Keratinocyte (primary cell): Measurements from ENCODE around the gene RPS16. TPM values are rescaled to one million over a fixed set of nuclear protein-coding genes. Genes with fewer than 3 reads are reported as not detected.
A peak's percentile ranks its signal among the peaks of the same experiment; 100 is the strongest.

Experiments
- DNase-seq: peaks from one replicate; pipeline ENCODE4 v3.0.0-alpha.2; 2011; ENCODE audit warnings: low read depth, missing footprints, low spot score
- FAIRE-seq: peaks from 2 replicates; lab custom pipeline; 2011; peaks lifted over from hg19 to GRCh38; lab: Jason Lieb, UNC
- H2AFZ ChIP-seq: 2 replicates; pipeline ENCODE4 v1.6.0; 2012; ENCODE audit warnings: low read length, control low read depth, inconsistent platforms; ENCODE audit not compliant: control insufficient read depth
- H3K27ac ChIP-seq: 2 replicates; pipeline ENCODE4 v1.5.1; 2011; ENCODE audit warnings: low read length; ENCODE audit not compliant: control insufficient read depth, insufficient read depth
- H3K27me3 ChIP-seq: 3 replicates; pipeline ENCODE4 v1.6.0; 2011; ENCODE audit warnings: low read length; ENCODE audit not compliant: control insufficient read depth, insufficient read depth; ENCODE audit errors: extremely low read depth
- H3K36me3 ChIP-seq, 2 experiments: 2 replicates in 1 of 2; 3 replicates in 1 of 2; pipeline ENCODE4 v1.5.1; 2011; ENCODE audit warnings: low read length in 2 of 2, mild to moderate bottlenecking in 1 of 2; ENCODE audit not compliant: control insufficient read depth in 2 of 2, insufficient read depth in 2 of 2; ENCODE audit errors: extremely low read depth in 1 of 2
- H3K4me1 ChIP-seq: 3 replicates; pipeline ENCODE4 v1.5.1; 2011; ENCODE audit warnings: low read length; ENCODE audit not compliant: control insufficient read depth, insufficient read depth; ENCODE audit errors: extremely low read depth
- H3K4me2 ChIP-seq: 3 replicates; pipeline ENCODE4 v1.6.0; 2011; ENCODE audit warnings: low read depth, low read length; ENCODE audit not compliant: control insufficient read depth, insufficient read depth; ENCODE audit errors: extremely low read depth
- H3K4me3 ChIP-seq, 3 experiments: fragments of 200-600 bp in 1 of 3; sonication (generic) in 1 of 3; 2 replicates in 2 of 3; 3 replicates in 1 of 3; pipeline ENCODE4 v1.5.1; 2011 to 2016; ENCODE audit warnings: low read length in 3 of 3, mild to moderate bottlenecking in 3 of 3, control low read depth in 2 of 3, inconsistent platforms in 1 of 3, low read depth in 1 of 3, mixed read lengths in 1 of 3, mixed run types in 1 of 3, moderate library complexity in 1 of 3; ENCODE audit not compliant: control insufficient read depth in 2 of 3, insufficient read depth in 2 of 3; ENCODE audit errors: extremely low read depth in 1 of 3
- H3K79me2 ChIP-seq: 2 replicates; pipeline ENCODE4 v1.6.0; 2012; ENCODE audit warnings: low read length; ENCODE audit not compliant: control insufficient read depth, insufficient read depth
- H3K9ac ChIP-seq: 3 replicates; pipeline ENCODE4 v1.6.0; 2011; ENCODE audit warnings: low read length; ENCODE audit not compliant: control insufficient read depth, insufficient read depth; ENCODE audit errors: extremely low read depth
- H3K9me1 ChIP-seq: 3 replicates; pipeline ENCODE4 v1.6.0; 2011; ENCODE audit warnings: low read length; ENCODE audit not compliant: control insufficient read depth, insufficient read depth; ENCODE audit errors: extremely low read depth
- H3K9me3 ChIP-seq: 2 replicates; pipeline ENCODE4 v1.5.1; 2012; ENCODE audit warnings: low read depth, low read length; ENCODE audit not compliant: control insufficient read depth
- H4K20me1 ChIP-seq: 3 replicates; pipeline ENCODE4 v1.6.0; 2011; ENCODE audit warnings: low read length; ENCODE audit not compliant: control insufficient read depth, insufficient read depth; ENCODE audit errors: extremely low read depth
- CTCF ChIP-seq, 3 experiments: IDR thresholded peaks in 1 of 3; conservative IDR thresholded peaks in 1 of 3; optimal IDR thresholded peaks in 1 of 3; 2 replicates in 2 of 3; 3 replicates in 1 of 3; pipeline versions ENCODE3 to v1.5.1; 2011; ENCODE audit warnings: low read length in 3 of 3, mild to moderate bottlenecking in 3 of 3, moderate library complexity in 2 of 3, control low read depth in 1 of 3, inconsistent platforms in 1 of 3; ENCODE audit not compliant: insufficient read depth in 2 of 3; ENCODE audit errors: extremely low read depth in 1 of 3
- EZH2 ChIP-seq: IDR thresholded peaks from one replicate; pipeline ENCODE4 v1.6.1; 2012; ENCODE audit warnings: inconsistent platforms, mild to moderate bottlenecking, low read length, moderate library complexity
- dilution Hi-C: fragments of 300-500 bp; cut with MboI; formaldehyde crosslinking; loops from one replicate; pipeline ENCODE4 v1.7.0; 2020; ENCODE audit warnings: low sequenced_read_pairs; ENCODE audit not compliant: extremely low pct_ligation_motif_present
- polyA plus RNA-seq, 5 experiments: library from polyadenylated mRNA; depleted of rRNA in 3 of 5; stranded (reverse) in 3 of 5; stranded (forward) in 1 of 5; unstranded in 1 of 5; fragments of >200 nt; gene quantifications; 1 replicate in 1 of 5; 2 replicates in 3 of 5; 3 replicates in 1 of 5; pipeline versions ENCODE4 v1.2.1 to v1.2.3, GENCODE V29; 2011 to 2012; ENCODE audit warnings: missing spikeins in 2 of 5, low read depth in 1 of 5, low replicate concordance in 1 of 5

RPS16 gene
- polyA plus RNA-seq, 1 donor (not counting 4 experiments of a cell fraction or from before 2014, with no cell fraction given): 1,323 TPM

GRCh38 chr19:39410017-39410830 is 25.5 kb downstream of the RPS16 start:
- H3K9ac ChIP-seq: peak overlapping the region; percentile 93
- H3K36me3 ChIP-seq: peaks cover 6 to 14% of the 10 kb centered on the region in 2 experiments
- H3K4me2 ChIP-seq: peak overlapping the region; percentile 72
- no peaks in the 10 kb centered on the region for H3K27me3 ChIP-seq
- peak overlapping the region; percentile 88 for H3K27ac ChIP-seq
- peak overlapping the region; percentile 61 to 85 (median 75) for H3K4me3 ChIP-seq
- H4K20me1 ChIP-seq: peaks cover 4% of the 10 kb centered on the region
- H3K9me1 ChIP-seq: no peaks in the 10 kb centered on the region
- peaks cover 24% of the 10 kb centered on the region for H3K4me1 ChIP-seq
- DNase-seq: no peak
- TF ChIP-seq EZH2 (no peak), CTCF (optimal IDR thresholded peaks at IDR 0.05 in 1 of 3, IDR thresholded peaks at IDR 0.05 in 1 of 3, conservative IDR thresholded peaks at IDR 0.05 in 1 of 3; ENCODE audit: extremely low read depth in 1 of 3, insufficient read depth in 2 of 3, low read length in 3 of 3) (no peak)
- dilution Hi-C loops: no loop called here
- no peak overlapping the region for H2AFZ ChIP-seq
- peaks cover 24% of the 10 kb centered on the region for H3K79me2 ChIP-seq
- no peaks in the 10 kb centered on the region for H3K9me3 ChIP-seq
- FAIRE-seq: no peak

- no peak for FAIRE-seq
- peak overlapping the region; percentile 75 to 85 (median 81) for H3K4me3 ChIP-seq
- H3K36me3 ChIP-seq: peaks cover 6 to 14% of the 10 kb centered on the region in 2 experiments
- peak overlapping the region; percentile 88 for H3K4me2 ChIP-seq
- H3K79me2 ChIP-seq: peaks cover 24% of the 10 kb centered on the region
- H4K20me1 ChIP-seq: peaks cover 4% of the 10 kb centered on the region
- dilution Hi-C loops: no loop called here
- H3K9me1 ChIP-seq: no peaks in the 10 kb centered on the region
- H3K4me1 ChIP-seq: peaks cover 24% of the 10 kb centered on the region
- peak overlapping the region; percentile 88 for H3K27ac ChIP-seq
- no peak for DNase-seq
- peak overlapping the region; percentile 93 for H3K9ac ChIP-seq
- H3K9me3 ChIP-seq: no peaks in the 10 kb centered on the region
- no peak for TF ChIP-seq CTCF (optimal IDR thresholded peaks at IDR 0.05 in 1 of 3, IDR thresholded peaks at IDR 0.05 in 1 of 3, conservative IDR thresholded peaks at IDR 0.05 in 1 of 3; ENCODE audit: extremely low read depth in 1 of 3, insufficient read depth in 2 of 3, low read length in 3 of 3)
- no peak for TF ChIP-seq EZH2
- no peak overlapping the region for H2AFZ ChIP-seq
- H3K27me3 ChIP-seq: no peaks in the 10 kb centered on the region
Observed at GRCh38 chr19:39409208-39410016, 26.3 kb downstream of the RPS16 start.
